HepG2 (cell line): ENCODE measurements around the gene TNFAIP8L2. TPM values are rescaled to one million over a fixed set of nuclear protein-coding genes. Genes with fewer than 3 reads are reported as not detected.

Source experiments
- FOXA1 ChIP-seq, 2 experiments: fragments of 450-650 bp in 1 of 2; sonication (generic) in 1 of 2; formaldehyde crosslinking in 1 of 2; IDR thresholded peaks; 2 replicates each; pipeline versions ENCODE4 v1.4.0 to v1.6.1; 2016 to 2020; ENCODE audit warnings: missing genetic modification reagents in 1 of 2
- FOXK1 ChIP-seq: sonication (generic); formaldehyde crosslinking; IDR thresholded peaks from 2 replicates; pipeline ENCODE4 v1.4.0; 2020; ENCODE audit warnings: low read depth, missing genetic modification reagents, borderline replicate concordance
- HOXD1 ChIP-seq: sonication (generic); formaldehyde crosslinking; IDR thresholded peaks from 2 replicates; pipeline ENCODE4 v1.5.0; 2020; ENCODE audit warnings: missing genetic modification reagents
- KLF16 ChIP-seq, 2 experiments: sonication (generic) in 1 of 2; formaldehyde crosslinking in 1 of 2; IDR thresholded peaks; 2 replicates each; pipeline versions ENCODE4 v1.6.1 to v1.8.0; 2016 to 2023; ENCODE audit warnings: missing genetic modification reagents in 2 of 2, missing compliant biosample characterization in 1 of 2
- KMT2A ChIP-seq: sonication (generic); formaldehyde crosslinking; IDR thresholded peaks from 2 replicates; pipeline ENCODE4 v1.4.0; 2020; ENCODE audit warnings: missing genetic modification reagents
- MBD4 ChIP-seq: IDR thresholded peaks from 2 replicates; pipeline ENCODE4 v1.6.1; 2012; ENCODE audit warnings: low read length, inconsistent platforms, borderline replicate concordance
- MXD4 ChIP-seq: IDR thresholded peaks from 2 replicates; pipeline ENCODE4 v1.6.1; 2016; ENCODE audit warnings: mild to moderate bottlenecking, missing biosample characterization, missing genetic modification reagents
- SALL1 ChIP-seq: sonication (generic); formaldehyde crosslinking; IDR thresholded peaks from 2 replicates; pipeline ENCODE4 v1.8.0; 2022; ENCODE audit warnings: mild to moderate bottlenecking, missing genetic modification reagents
- SOX13 ChIP-seq, 3 experiments: fragments of 450-650 bp in 1 of 3; sonication (generic) in 1 of 3; formaldehyde crosslinking in 1 of 3; IDR thresholded peaks in 2 of 3; conservative IDR thresholded peaks in 1 of 3; 2 replicates each; pipeline versions ENCODE4 v1.5.0 to v1.6.1; 2016 to 2020; ENCODE audit warnings: antibody characterized with exemption in 1 of 3, mild to moderate bottlenecking in 1 of 3, missing compliant biosample characterization in 1 of 3, missing genetic modification reagents in 1 of 3, moderate library complexity in 1 of 3
- SOX6 ChIP-seq, 2 experiments: fragments of 450-650 bp in 1 of 2; sonication (generic) in 1 of 2; formaldehyde crosslinking in 1 of 2; IDR thresholded peaks; 2 replicates each; pipeline versions ENCODE4 v1.4.0 to v1.6.1; 2017 to 2020; ENCODE audit warnings: antibody characterized with exemption in 1 of 2, mild to moderate bottlenecking in 1 of 2, missing genetic modification reagents in 1 of 2
- STAT5B ChIP-seq: sonication (generic); formaldehyde crosslinking; IDR thresholded peaks from 2 replicates; pipeline ENCODE4 v1.4.0; 2020; ENCODE audit warnings: missing genetic modification reagents
- TAF1 ChIP-seq: sonication (generic); formaldehyde crosslinking; IDR thresholded peaks from 2 replicates; pipeline ENCODE4 v1.4.0; 2020; ENCODE audit warnings: missing genetic modification reagents
- ZBED4 ChIP-seq: sonication (generic); formaldehyde crosslinking; IDR thresholded peaks from 2 replicates; pipeline ENCODE4 v1.4.0; 2020; ENCODE audit warnings: missing genetic modification reagents, borderline replicate concordance
- ZBTB38 ChIP-seq: sonication (generic); formaldehyde crosslinking; IDR thresholded peaks from 2 replicates; pipeline ENCODE4 v1.5.1; 2020; ENCODE audit warnings: mild to moderate bottlenecking, missing genetic modification reagents
- ZBTB7B ChIP-seq: sonication (generic); formaldehyde crosslinking; IDR thresholded peaks from 2 replicates; pipeline ENCODE4 v1.4.0; 2020; ENCODE audit warnings: missing genetic modification reagents
- ZFP90 ChIP-seq: sonication (generic); formaldehyde crosslinking; IDR thresholded peaks from 2 replicates; pipeline ENCODE4 v1.8.0; 2022; ENCODE audit warnings: missing genetic modification reagents, mild to moderate bottlenecking, inconsistent platforms, borderline replicate concordance
- ZNF276 ChIP-seq: sonication (generic); formaldehyde crosslinking; IDR thresholded peaks from 2 replicates; pipeline ENCODE4 v1.4.0; 2020; ENCODE audit warnings: mild to moderate bottlenecking, low read depth, missing genetic modification reagents
- ZNF773 ChIP-seq: sonication (generic); formaldehyde crosslinking; IDR thresholded peaks from 2 replicates; pipeline ENCODE4 v1.4.0; 2020; ENCODE audit warnings: missing genetic modification reagents, borderline replicate concordance
- ZNF780A ChIP-seq: sonication (generic); formaldehyde crosslinking; IDR thresholded peaks from 2 replicates; pipeline ENCODE4 v1.8.0; 2022; ENCODE audit warnings: mild to moderate bottlenecking, missing genetic modification reagents, moderate library complexity
- ZNF784 ChIP-seq: sonication (generic); formaldehyde crosslinking; IDR thresholded peaks from 2 replicates; pipeline ENCODE4 v1.5.1; 2020; ENCODE audit warnings: missing genetic modification reagents, mild to moderate bottlenecking, borderline replicate concordance
- ZNF891 ChIP-seq: sonication (generic); formaldehyde crosslinking; IDR thresholded peaks from 2 replicates; pipeline ENCODE4 v1.5.0; 2020; ENCODE audit warnings: mild to moderate bottlenecking, missing genetic modification reagents
- ZSCAN12 ChIP-seq: sonication (generic); formaldehyde crosslinking; IDR thresholded peaks from 2 replicates; pipeline ENCODE4 v1.9.0; 2021; ENCODE audit warnings: mild to moderate bottlenecking, missing genetic modification reagents
- polyA plus RNA-seq, 8 experiments: library from polyadenylated mRNA; depleted of rRNA in 3 of 8; stranded (reverse) in 7 of 8; unstranded in 1 of 8; fragments of >200 nt; fragmentation: Illumina TruSeq in 4 of 8; extraction: Trizol in 4 of 8; gene quantifications; 2 replicates each; pipeline versions ENCODE4 v1.2.1 to v1.2.3, GENCODE V29; 2011 to 2016; ENCODE audit warnings: low read depth in 4 of 8, missing spikeins in 1 of 8, mixed read lengths in 1 of 8; ENCODE audit not compliant: insufficient read depth in 1 of 8
- total RNA-seq, 5 experiments: library from RNA; depleted of rRNA; stranded (reverse); fragments of >200 nt; fragmentation: Illumina TruSeq; extraction: Trizol; gene quantifications; 2 replicates each; pipeline ENCODE4 v1.2.3, GENCODE V29; 2016; ENCODE audit warnings: low read depth in 1 of 5

The TNFAIP8L2 gene
- total and polyA plus RNA-seq, 2 of the 13 experiments (the other 11 are each of a cell fraction or from before 2014, with no cell fraction given), result not detected

GRCh38 chr1:151146412-151147131 lies 9.9 kb upstream of the TNFAIP8L2 start, which contains the start of gene SEMA6C (continued):
- TF ChIP-seq ZBED4 (peak; percentile 84; the same call in 1 of the 2 replicates), KMT2A (CRISPR knock-in tag) (no peak), TAF1 (CRISPR knock-in tag) (peak; percentile 81), MBD4 (no peak), ZBTB38 (no peak), SALL1 (CRISPR knock-in tag) (peak; percentile 5; the same call in 1 of the 2 replicates), STAT5B (no peak), ZBTB7B (CRISPR knock-in tag) (peak; percentile 37; the same call in 1 of the 2 replicates), SOX13 (IDR thresholded peaks at IDR 0.05) (no peak), SOX13 (CRISPR knock-in tag; conservative IDR thresholded peaks at IDR 0.05 in 1 of 2, IDR thresholded peaks at IDR 0.05 in 1 of 2) (peak in 1 of 2 experiments; percentile 38; a peak in 1 of 4 replicates), KLF16 (CRISPR knock-in tag; IDR thresholded peaks at IDR 0.05) (no peak), FOXK1 (CRISPR knock-in tag) (peak; percentile 23), MXD4 (CRISPR knock-in tag) (no peak; the same call in 1 of the 2 replicates), ZNF891 (CRISPR knock-in tag) (peak; percentile 31; the same call in 1 of the 2 replicates), FOXA1 (IDR thresholded peaks at IDR 0.05) (no peak), FOXA1 (CRISPR knock-in tag; IDR thresholded peaks at IDR 0.05) (no peak), SOX6 (IDR thresholded peaks at IDR 0.05) (no peak), SOX6 (CRISPR knock-in tag; IDR thresholded peaks at IDR 0.05) (peak; percentile 77), ZNF276 (CRISPR knock-in tag) (0 out of 2 replicates have a peak, but pooled peaks have one; percentile 42), ZSCAN12 (CRISPR knock-in tag) (no peak), ZFP90 (no peak), ZNF780A (CRISPR knock-in tag) (no peak), ZNF773 (CRISPR knock-in tag) (no peak), HOXD1 (CRISPR knock-in tag) (no peak), ZNF784 (CRISPR knock-in tag) (no peak)
